ENCODE data around the gene SIPA1L3.

DNA sequence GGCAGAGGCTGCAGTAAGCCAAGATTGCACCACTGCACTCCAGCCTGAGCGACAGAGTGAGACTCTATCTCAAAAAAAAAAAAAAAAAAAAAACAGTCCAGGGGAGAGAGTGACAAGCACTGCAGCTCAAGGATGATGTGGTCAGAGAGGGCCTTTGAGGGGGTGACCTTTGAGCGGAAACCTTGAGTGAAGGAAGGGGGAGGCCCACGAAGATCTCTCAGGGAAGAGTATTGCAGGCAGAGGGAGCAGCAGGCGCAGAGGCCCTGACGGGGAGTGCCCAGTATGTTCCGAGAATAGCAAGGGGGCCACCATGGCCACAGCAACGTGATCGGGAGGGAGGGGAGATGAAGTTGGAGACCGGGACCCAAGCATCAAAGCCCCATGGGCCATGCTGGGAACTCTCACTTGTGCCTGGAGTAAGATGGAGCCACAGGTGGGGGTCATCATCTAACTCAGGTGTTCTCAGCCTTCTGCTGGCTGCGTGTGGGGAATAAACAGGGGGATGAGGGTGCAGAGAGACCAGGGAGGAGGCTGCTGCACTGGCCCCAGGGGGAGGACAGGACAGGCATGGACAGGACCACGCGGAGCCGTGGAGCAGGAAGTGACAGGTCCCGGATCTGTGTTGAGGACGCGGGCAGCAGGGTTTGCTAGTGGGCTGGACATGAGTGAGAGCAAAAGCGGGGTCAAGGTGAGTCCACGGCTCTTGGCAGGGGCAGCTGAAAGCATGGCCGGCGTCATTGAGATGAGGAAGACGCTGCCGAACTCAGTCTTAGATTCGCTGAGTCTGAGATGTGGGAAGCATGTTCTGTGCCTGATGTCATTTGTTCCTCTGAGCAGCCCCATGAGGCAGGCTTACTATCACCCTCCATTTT lies 256.6 kb downstream of the SIPA1L3 start:
- TF ChIP-seq, protein P1, sequence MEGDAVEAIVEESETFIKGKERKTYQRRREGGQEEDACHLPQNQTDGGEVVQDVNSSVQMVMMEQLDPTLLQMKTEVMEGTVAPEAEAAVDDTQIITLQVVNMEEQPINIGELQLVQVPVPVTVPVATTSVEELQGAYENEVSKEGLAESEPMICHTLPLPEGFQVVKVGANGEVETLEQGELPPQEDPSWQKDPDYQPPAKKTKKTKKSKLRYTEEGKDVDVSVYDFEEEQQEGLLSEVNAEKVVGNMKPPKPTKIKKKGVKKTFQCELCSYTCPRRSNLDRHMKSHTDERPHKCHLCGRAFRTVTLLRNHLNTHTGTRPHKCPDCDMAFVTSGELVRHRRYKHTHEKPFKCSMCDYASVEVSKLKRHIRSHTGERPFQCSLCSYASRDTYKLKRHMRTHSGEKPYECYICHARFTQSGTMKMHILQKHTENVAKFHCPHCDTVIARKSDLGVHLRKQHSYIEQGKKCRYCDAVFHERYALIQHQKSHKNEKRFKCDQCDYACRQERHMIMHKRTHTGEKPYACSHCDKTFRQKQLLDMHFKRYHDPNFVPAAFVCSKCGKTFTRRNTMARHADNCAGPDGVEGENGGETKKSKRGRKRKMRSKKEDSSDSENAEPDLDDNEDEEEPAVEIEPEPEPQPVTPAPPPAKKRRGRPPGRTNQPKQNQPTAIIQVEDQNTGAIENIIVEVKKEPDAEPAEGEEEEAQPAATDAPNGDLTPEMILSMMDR (IDR thresholded peaks at IDR 0.05; ENCODE audit: insufficient read depth, low read depth, low read length) = no peak
- TF ChIP-seq EZH2 (IDR thresholded peaks at IDR 0.05; ENCODE audit: insufficient read depth, low read length) = no peak
